Subcutaneous adipose tissue (tissue), 4 donors: ENCODE measurements around the gene SMURF1. TPM values are rescaled to one million over a fixed set of nuclear protein-coding genes. Genes with fewer than 3 reads are reported as not detected.

Experiments
- CTCF ChIP-seq: fragments of 450-650 bp; IDR thresholded peaks from one replicate; pipeline ENCODE4 v1.5.1; 2016; ENCODE audit warnings: low read depth, mild to moderate bottlenecking, control low read depth, antibody characterized with exemption, moderate library complexity
- total RNA-seq, 4 donors: library from RNA; depleted of rRNA; stranded (reverse); fragments of >200 nt; gene quantifications; one replicate each; pipeline ENCODE4 v1.1.0, GENCODE V29; 2016

SMURF1 gene
- total RNA-seq, 4 donors from 2014 or later: 24.0 to 49.4 (median 25.2) TPM

GRCh38 chr7:99108613-99109012 is 35.3 kb downstream of the SMURF1 start:
- no peak for TF ChIP-seq CTCF

GRCh38 chr7:99106821-99107241 is 37.1 kb downstream of the SMURF1 start:
- TF ChIP-seq CTCF: no peak

- no peak for TF ChIP-seq CTCF
Measured at GRCh38 chr7:99106411-99106810, 37.5 kb downstream of the SMURF1 start.

GRCh38 chr7:99105756-99106155 is 38.2 kb downstream of the SMURF1 start:
- no peak for TF ChIP-seq CTCF

- TF ChIP-seq CTCF: no peak
Measured at GRCh38 chr7:99104631-99105030, 39.3 kb downstream of the SMURF1 start.

- TF ChIP-seq CTCF: no peak
Measured at GRCh38 chr7:99102809-99103690, 40.9 kb downstream of the SMURF1 start.

- no peak for TF ChIP-seq CTCF
Measured at GRCh38 chr7:99102361-99102760, 41.5 kb downstream of the SMURF1 start.
